ENCODE measurements around the gene ZRANB1.

- TF ChIP-seq NFIC (IDR thresholded peaks at IDR 0.05; ENCODE audit: low read length) = no peak
- no peak for TF ChIP-seq TAF1 (CRISPR knock-in tag; IDR thresholded peaks at IDR 0.05)
- no peak for TF ChIP-seq ARNTL (CRISPR knock-in tag; IDR thresholded peaks at IDR 0.05)
- TF ChIP-seq HDAC6 (IDR thresholded peaks at IDR 0.05; ENCODE audit: low read depth, low read length) = no peak
- TF ChIP-seq CTCF (CRISPR knock-in tag; IDR thresholded peaks at IDR 0.05) = no peak
- TF ChIP-seq ZBTB2 (CRISPR knock-in tag; IDR thresholded peaks at IDR 0.05; ENCODE audit: low read depth) = no peak
- TF ChIP-seq POLR2A (IDR thresholded peaks at IDR 0.05; ENCODE audit: insufficient read depth in 1 of 2, low read depth in 2 of 2, low read length in 2 of 2) = no peak
- no peak for TF ChIP-seq HOXA3 (CRISPR knock-in tag; IDR thresholded peaks at IDR 0.05)
- TF ChIP-seq LBX2 (CRISPR knock-in tag; IDR thresholded peaks at IDR 0.05; ENCODE audit: borderline replicate concordance) = no peak
- TF ChIP-seq CREB1 (IDR thresholded peaks at IDR 0.05) = no peak
- no peak for TF ChIP-seq CREB1 (CRISPR knock-in tag; IDR thresholded peaks at IDR 0.05)
Observed at GRCh38 chr10:124943301-124944092, 1.6 kb downstream of the ZRANB1 start.

Measured in HepG2 (cell line).